Right lobe of liver (tissue), 4 donors: Measurements from ENCODE around the gene GRID1.

Experiments used
- CTCF ChIP-seq, 4 donors: fragments of 200-600 bp in 3 of 4; fragments of 450-650 bp in 1 of 4; IDR thresholded peaks; one replicate each; pipeline versions ENCODE4 v1.5.1 to v1.8.0; 2016 to 2022; ENCODE audit warnings: antibody characterized with exemption in 4 of 4, mild to moderate bottlenecking in 2 of 4
- POLR2A ChIP-seq: fragments of 450-650 bp; IDR thresholded peaks from one replicate; pipeline ENCODE4 v1.6.1; 2017; ENCODE audit warnings: antibody characterized with exemption, mild to moderate bottlenecking
- donor health status: DM: no; HTN: no; CAD: no.
- donor health status: DM: no; HTN: no; CAD: no.
- donor health status: DM: no; HTN: yes; CAD: no.

- TF ChIP-seq CTCF (IDR thresholded peaks at IDR 0.05) (no peak), POLR2A (no peak)
These were observed 721.5 kb downstream of the GRID1 start for GRCh38 chr10:85645053-85645452.
